IMR-90 (cell line): ENCODE measurements around the gene GNA15. TPM values are rescaled to one million over a fixed set of nuclear protein-coding genes. Genes with fewer than 3 reads are reported as not detected.
A peak's percentile ranks its signal among the peaks of the same experiment; 100 is the strongest.

ENCODE experiments used
- ATAC-seq: fragments of 200-7000 bp; cut with Tn5 transposase; 2 replicates; pipeline ENCODE4 v1.9.1; 2020; ENCODE audit warnings: low read depth, mild to moderate bottlenecking, moderate library complexity
- BruUV-seq: library from RNA; stranded (reverse); fragments of 400-500 nt; replicated peaks from 2 replicates; lab custom pipeline; 2021; lab: Mats Ljungman, UMichigan
- CTCF ChIA-PET: fragments of 300-600 bp; formaldehyde crosslinking; extraction: SDS; loops from one replicate; lab custom pipeline; 2021; ENCODE audit warnings: antibody characterized with exemption; lab: Yijun Ruan, JAX
- POLR2A ChIA-PET: fragments of 300-600 bp; sonication (Branson Sonifier 250); formaldehyde crosslinking; loops from one replicate; lab custom pipeline; 2022; ENCODE audit warnings: antibody characterized with exemption; ENCODE audit not compliant: unreplicated experiment; lab: Charles Lee
- DNase-seq: peaks from one replicate; pipeline ENCODE4 v3.0.0; 2013
- H2AFZ ChIP-seq: replicated peaks from 2 replicates; pipeline ENCODE3; 2013; ENCODE audit warnings: low read length, mild to moderate bottlenecking; ENCODE audit not compliant: poor library complexity
- H2AK5ac ChIP-seq: 2 replicates; pipeline ENCODE4 v1.6.1; 2013; ENCODE audit warnings: low read depth, low read length, inconsistent platforms
- H2AK9ac ChIP-seq: replicated peaks from 2 replicates; pipeline ENCODE3; 2013; ENCODE audit warnings: mild to moderate bottlenecking, low read depth, low read length, moderate library complexity; ENCODE audit not compliant: poor library complexity
- H2BK120ac ChIP-seq: 2 replicates; pipeline ENCODE4 v1.6.1; 2013; ENCODE audit warnings: low read depth, low read length, inconsistent platforms
- H2BK15ac ChIP-seq: 3 replicates; pipeline ENCODE4 v1.6.1; 2013; ENCODE audit warnings: low read depth, low read length, inconsistent platforms
- H2BK20ac ChIP-seq: 2 replicates; pipeline ENCODE4 v1.6.1; 2013; ENCODE audit warnings: low read depth, mild to moderate bottlenecking, inconsistent platforms, low read length, moderate library complexity
- H2BK5ac ChIP-seq: 2 replicates; pipeline ENCODE4 v1.6.1; 2013; ENCODE audit warnings: mild to moderate bottlenecking, low read depth, low read length, inconsistent platforms; ENCODE audit not compliant: poor library complexity, severe bottlenecking
- H3K14ac ChIP-seq: replicated peaks from 2 replicates; pipeline ENCODE4 v1.6.1; 2013; ENCODE audit warnings: low read depth, low read length, inconsistent platforms
- H3K18ac ChIP-seq: 2 replicates; pipeline ENCODE4 v1.6.1; 2013; ENCODE audit warnings: low read depth, low read length, control low read depth
- H3K23ac ChIP-seq: 2 replicates; pipeline ENCODE4 v1.6.1; 2013; ENCODE audit warnings: low read depth, low read length, inconsistent platforms
- H3K27ac ChIP-seq: 2 replicates; pipeline ENCODE4 v1.5.1; 2013; ENCODE audit warnings: mild to moderate bottlenecking, control low read depth, low read length; ENCODE audit not compliant: insufficient read depth
- H3K27me3 ChIP-seq: 2 replicates; pipeline ENCODE4 v1.6.1; 2013; ENCODE audit warnings: low read length; ENCODE audit not compliant: control insufficient read depth, insufficient read depth
- H3K36me3 ChIP-seq: 2 replicates; pipeline ENCODE4 v1.6.1; 2013; ENCODE audit warnings: low read length, mixed read lengths; ENCODE audit not compliant: control insufficient read depth, insufficient read depth
- H3K4ac ChIP-seq: 2 replicates; pipeline ENCODE4 v1.6.1; 2013; ENCODE audit warnings: low read depth, low read length, inconsistent platforms
- H3K4me1 ChIP-seq: 2 replicates; pipeline ENCODE4 v1.6.1; 2013; ENCODE audit warnings: low read length, mixed read lengths; ENCODE audit not compliant: control insufficient read depth, insufficient read depth
- H3K4me2 ChIP-seq: 2 replicates; pipeline ENCODE4 v1.6.1; 2013; ENCODE audit warnings: low read depth, mild to moderate bottlenecking, control low read depth, low read length, moderate library complexity
- H3K4me3 ChIP-seq: 2 replicates; pipeline ENCODE4 v1.5.1; 2013; ENCODE audit warnings: low read depth, mild to moderate bottlenecking, control low read depth, low read length, moderate library complexity; ENCODE audit not compliant: insufficient read depth
- H3K56ac ChIP-seq: 2 replicates; pipeline ENCODE4 v1.6.1; 2013; ENCODE audit warnings: low read length, inconsistent platforms; ENCODE audit not compliant: insufficient read depth; ENCODE audit errors: extremely low read depth
- H3K79me1 ChIP-seq, 2 experiments: 2 replicates each; pipeline ENCODE4 v1.6.1; 2013; ENCODE audit warnings: low read length in 2 of 2, inconsistent platforms in 1 of 2, low read depth in 1 of 2
- H3K9ac ChIP-seq: 2 replicates; pipeline ENCODE4 v1.6.1; 2013; ENCODE audit warnings: low read depth, low read length, control low read depth
- H3K9me1 ChIP-seq: 2 replicates; pipeline ENCODE4 v1.6.1; 2013; ENCODE audit warnings: low read length, inconsistent platforms; ENCODE audit not compliant: insufficient read depth
- H3K9me3 ChIP-seq: 2 replicates; pipeline ENCODE4 v1.6.1; 2013; ENCODE audit warnings: low read length; ENCODE audit not compliant: control insufficient read depth, insufficient read depth
- H4K20me1 ChIP-seq: 2 replicates; pipeline ENCODE4 v1.6.1; 2013; ENCODE audit warnings: low read length, inconsistent platforms; ENCODE audit not compliant: insufficient read depth
- H4K5ac ChIP-seq: 2 replicates; pipeline ENCODE4 v1.6.1; 2013; ENCODE audit warnings: mild to moderate bottlenecking, low read depth, low read length, control low read depth
- H4K8ac ChIP-seq, 2 experiments: 2 replicates each; pipeline ENCODE4 v1.6.1; 2013; ENCODE audit warnings: low read depth in 2 of 2, low read length in 2 of 2, control low read depth in 1 of 2, inconsistent platforms in 1 of 2
- H4K91ac ChIP-seq: 2 replicates; pipeline ENCODE4 v1.6.1; 2013; ENCODE audit warnings: low read depth, low read length, inconsistent platforms; ENCODE audit not compliant: insufficient read depth
- CEBPB ChIP-seq: IDR thresholded peaks from 2 replicates; pipeline ENCODE4 v1.6.1; 2012; ENCODE audit warnings: low read depth, low read length, improper control_type of control experiment
- WGBS, 2 experiments: methylation state at CpG; one replicate each; pipeline versions ENCODE4 v1.1.5 to v1.1.7; 2013; ENCODE audit warnings: missing lambda C conversion rate in 2 of 2; ENCODE audit not compliant: insufficient read length in 1 of 2; ENCODE audit errors: extremely low coverage in 2 of 2; 5-methylcytosine and 5-hydroxymethylcytosine counted together
- dilution Hi-C: fragments of 300-500 bp; cut with HindIII; formaldehyde crosslinking; loops from one replicate; pipeline ENCODE4 v1.14.3; 2018; ENCODE audit warnings: low sequenced_read_pairs; ENCODE audit not compliant: unreplicated experiment
- in situ Hi-C: fragments of 300-500 bp; cut with MboI; formaldehyde crosslinking; loops from 3 replicates; pipeline ENCODE4 v1.14.3; 2019; ENCODE audit warnings: low sequenced_read_pairs, inconsistent platforms, mixed read lengths
- intact Hi-C: fragments of 100-400 bp; cut with micrococcal nuclease; formaldehyde crosslinking; loops from 2 replicates; pipeline ENCODE4 v1.10.0; 2022
- polyA plus RNA-seq, 3 experiments: library from polyadenylated mRNA; depleted of rRNA; stranded (reverse); fragments of >200 nt; gene quantifications; 2 replicates each; pipeline ENCODE4 v1.2.3, GENCODE V29; 2012; ENCODE audit warnings: low replicate concordance in 1 of 3
- total RNA-seq: library from RNA; depleted of rRNA; stranded (reverse); fragments of >200 nt; gene quantifications from 2 replicates; pipeline ENCODE4 v1.2.3, GENCODE V29; 2012

GNA15 gene
- total and polyA plus RNA-seq, 2 of the 4 experiments (the other 2 are of a cell fraction) = 0.18 TPM; not detected in 1

GRCh38 chr19:3115411-3115810 lies 20.4 kb upstream of the GNA15 start:
- in situ Hi-C loops = no loop called here
- Histone ChIP-seq H3K36me3 (peaks cover 32% of the 10 kb centered on the region), H3K4me3 (no peak overlapping the region), H4K20me1 (peaks cover 30% of the 10 kb centered on the region), H3K4ac (no peak overlapping the region), H2AK9ac (no peak overlapping the region), H3K9me3 (no peaks in the 10 kb centered on the region), H3K56ac (no peak overlapping the region), H3K18ac (no peak overlapping the region), H2BK5ac (peak overlapping the region; percentile 17), H4K5ac (no peak overlapping the region), H4K8ac (no peak overlapping the region), H2BK120ac (no peak overlapping the region), H2BK15ac (no peak overlapping the region), H2BK20ac (no peak overlapping the region), H4K91ac (no peak overlapping the region), H3K14ac (no peak overlapping the region), H3K4me2 (no peak overlapping the region), H3K9me1 (peaks cover 10% of the 10 kb centered on the region), H3K4me1 (peaks cover 9% of the 10 kb centered on the region), H2AK5ac (no peak overlapping the region), H3K27ac (no peak overlapping the region), H2AFZ (no peak overlapping the region), H3K79me1 (peaks cover 4 to 63% of the 10 kb centered on the region in 2 experiments; a peak in 3 of 4 replicates), H3K27me3 (no peaks in the 10 kb centered on the region), H3K23ac (no peak overlapping the region), H3K9ac (no peak overlapping the region)
- ATAC-seq = no peak
- no peak for TF ChIP-seq CEBPB
- ChIA-PET POLR2A (no interaction called here), CTCF (no interaction called here)
- dilution Hi-C loops = no loop called here
- intact Hi-C loops = no loop called here
- DNase-seq = no peak
- no TSS peak for BruUV-seq
- 73% methylated on average over 9 of the region's 12 CpGs; no CpG with 5 or more reads in 1 of the 2 experiments for WGBS, 2 experiments
